Gastrocnemius medialis (tissue), 4 donors: Measurements from ENCODE around the gene DAB2IP. TPM values are rescaled to one million over a fixed set of nuclear protein-coding genes. Genes with fewer than 3 reads are reported as not detected.
"Not testable (repeated sequence)": the region's sequence is repeated elsewhere in the genome, so short reads cannot be mapped to it uniquely, and the experiment has no call there.

Experiments used
- ATAC-seq, 2 donors: fragments of 150-250 bp; one replicate each; pipeline ENCODE4 v1.9.1; 2016
- DNase-seq, 2 donors: peaks; one replicate each; pipeline ENCODE4 v3.0.0-alpha.2; 2019
- H3K27ac ChIP-seq, 4 donors: fragments of 200-600 bp; sonication (generic); 1 replicate in 1 of 4; 2 replicates in 3 of 4; pipeline ENCODE4 v1.5.1; 2016 to 2018; ENCODE audit warnings: mild to moderate bottlenecking in 2 of 4, moderate library complexity in 1 of 4
- H3K27me3 ChIP-seq, 3 donors: fragments of 200-600 bp; sonication (generic) in 2 of 3; 1 replicate in 1 of 3; 2 replicates in 2 of 3; pipeline versions ENCODE4 v1.5.1 to v1.6.0; 2016 to 2019; ENCODE audit warnings: mild to moderate bottlenecking in 1 of 3, moderate library complexity in 1 of 3
- H3K36me3 ChIP-seq, 2 donors: fragments of 200-600 bp; sonication (generic) in 1 of 2; one replicate each; pipeline ENCODE4 v1.5.1; 2017 to 2018
- H3K4me1 ChIP-seq, 2 donors: fragments of 200-600 bp; sonication (generic) in 1 of 2; one replicate each; pipeline ENCODE4 v1.5.1; 2016 to 2017; ENCODE audit warnings: mild to moderate bottlenecking in 2 of 2
- H3K4me3 ChIP-seq, 4 donors: fragments of 200-600 bp; sonication (generic) in 3 of 4; 1 replicate in 1 of 4; 2 replicates in 3 of 4; pipeline ENCODE4 v1.5.1; 2016 to 2019; ENCODE audit warnings: mild to moderate bottlenecking in 2 of 4
- H3K9me3 ChIP-seq, 3 donors: fragments of 200-600 bp; sonication (generic) in 2 of 3; 1 replicate in 1 of 3; 2 replicates in 2 of 3; pipeline ENCODE4 v1.5.1; 2016 to 2019
- POLR2A ChIP-seq, 2 donors: fragments of 450-650 bp; IDR thresholded peaks; one replicate each; pipeline ENCODE4 v1.6.1; 2017; ENCODE audit warnings: antibody characterized with exemption in 2 of 2, mild to moderate bottlenecking in 2 of 2, moderate library complexity in 2 of 2
- in situ Hi-C, 4 donors: fragments of 200-750 bp; cut with MboI; loops; one replicate each; pipeline versions ENCODE4 v1.15.0 to v1.8.0; 2017; ENCODE audit warnings: low sequenced_read_pairs in 4 of 4
- intact Hi-C: fragments of 100-400 bp; cut with DNase I; formaldehyde crosslinking; loops from one replicate; pipeline ENCODE4 v1.15.1; 2023; ENCODE audit warnings: low total_unique reads
- total RNA-seq, 4 donors: library from RNA; depleted of rRNA; stranded (reverse); fragments of >200 nt; gene quantifications; one replicate each; pipeline versions ENCODE4 v1.1.0 to v1.2.3, GENCODE V29; 2016
- TF ChIP-seq, protein P1 (sequence below), 5 experiments: fragments of 450-650 bp in 3 of 5; fragments of 200-600 bp in 2 of 5; sonication (generic) in 2 of 5; IDR thresholded peaks in 4 of 5; conservative IDR thresholded peaks in 1 of 5; 1 replicate in 4 of 5; 2 replicates in 1 of 5; pipeline ENCODE4 v1.5.1; 2016 to 2019; ENCODE audit warnings: antibody characterized with exemption in 5 of 5, mild to moderate bottlenecking in 3 of 5, moderate library complexity in 3 of 5

The DAB2IP gene
- total RNA-seq, 4 donors from 2014 or later, result 22.7 to 68.2 (median 37.4) TPM

- intact Hi-C loops, result no loop called here
- no peak for ATAC-seq
- Histone ChIP-seq H3K9me3 (no peaks in the 10 kb centered on the region), H3K4me1 (no peaks in the 10 kb centered on the region), H3K36me3 (peaks cover 0 to 24% of the 10 kb centered on the region in 2 donors), H3K27me3 (no peaks in the 10 kb centered on the region), H3K4me3 (no peak overlapping the region), H3K27ac (no peak overlapping the region)
- in situ Hi-C loops, result no loop called here
- DNase-seq, result no peak
- TF ChIP-seq POLR2A (IDR thresholded peaks at IDR 0.05), result no peak
- TF ChIP-seq, protein P1, sequence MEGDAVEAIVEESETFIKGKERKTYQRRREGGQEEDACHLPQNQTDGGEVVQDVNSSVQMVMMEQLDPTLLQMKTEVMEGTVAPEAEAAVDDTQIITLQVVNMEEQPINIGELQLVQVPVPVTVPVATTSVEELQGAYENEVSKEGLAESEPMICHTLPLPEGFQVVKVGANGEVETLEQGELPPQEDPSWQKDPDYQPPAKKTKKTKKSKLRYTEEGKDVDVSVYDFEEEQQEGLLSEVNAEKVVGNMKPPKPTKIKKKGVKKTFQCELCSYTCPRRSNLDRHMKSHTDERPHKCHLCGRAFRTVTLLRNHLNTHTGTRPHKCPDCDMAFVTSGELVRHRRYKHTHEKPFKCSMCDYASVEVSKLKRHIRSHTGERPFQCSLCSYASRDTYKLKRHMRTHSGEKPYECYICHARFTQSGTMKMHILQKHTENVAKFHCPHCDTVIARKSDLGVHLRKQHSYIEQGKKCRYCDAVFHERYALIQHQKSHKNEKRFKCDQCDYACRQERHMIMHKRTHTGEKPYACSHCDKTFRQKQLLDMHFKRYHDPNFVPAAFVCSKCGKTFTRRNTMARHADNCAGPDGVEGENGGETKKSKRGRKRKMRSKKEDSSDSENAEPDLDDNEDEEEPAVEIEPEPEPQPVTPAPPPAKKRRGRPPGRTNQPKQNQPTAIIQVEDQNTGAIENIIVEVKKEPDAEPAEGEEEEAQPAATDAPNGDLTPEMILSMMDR (IDR thresholded peaks at IDR 0.05 in 4 of 5, conservative IDR thresholded peaks at IDR 0.05 in 1 of 5), result no peak
Measured at GRCh38 chr9:121786543-121786948, 135.1 kb downstream of the DAB2IP start.

DNA sequence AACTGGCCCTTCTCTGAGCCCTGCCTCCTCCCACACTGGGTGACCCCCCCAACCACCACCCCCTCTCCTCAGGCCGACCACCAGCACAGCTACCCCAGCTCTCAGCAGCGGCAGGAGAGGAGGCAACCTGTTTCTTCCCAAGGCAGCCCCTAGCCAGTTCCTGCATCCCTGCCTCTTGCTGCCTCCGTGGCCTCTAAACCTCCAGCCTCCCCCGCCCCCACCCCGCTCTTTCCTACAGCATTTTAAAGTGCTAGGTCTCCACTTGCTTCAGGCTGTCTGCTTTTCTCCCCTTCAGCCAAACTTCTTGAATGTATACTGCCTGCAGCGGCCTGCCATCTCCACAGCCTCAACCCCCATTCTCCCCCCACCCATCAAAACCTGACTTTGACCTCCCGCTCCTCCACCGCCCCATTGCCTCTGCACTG is 135.6 kb downstream of the DAB2IP start:
- Histone ChIP-seq H3K4me3 (no peak overlapping the region), H3K4me1 (no peaks in the 10 kb centered on the region), H3K27me3 (no peaks in the 10 kb centered on the region), H3K27ac (no peak overlapping the region), H3K36me3 (peaks cover 0 to 20% of the 10 kb centered on the region in 2 donors), H3K9me3 (no peaks in the 10 kb centered on the region)
- intact Hi-C loops, result no loop called here
- no peak for TF ChIP-seq POLR2A (IDR thresholded peaks at IDR 0.05)
- TF ChIP-seq, protein P1 (IDR thresholded peaks at IDR 0.05 in 4 of 5, conservative IDR thresholded peaks at IDR 0.05 in 1 of 5), result no peak
- in situ Hi-C loops, result no loop called here
- no peak for ATAC-seq
- DNase-seq, result no peak

DNA sequence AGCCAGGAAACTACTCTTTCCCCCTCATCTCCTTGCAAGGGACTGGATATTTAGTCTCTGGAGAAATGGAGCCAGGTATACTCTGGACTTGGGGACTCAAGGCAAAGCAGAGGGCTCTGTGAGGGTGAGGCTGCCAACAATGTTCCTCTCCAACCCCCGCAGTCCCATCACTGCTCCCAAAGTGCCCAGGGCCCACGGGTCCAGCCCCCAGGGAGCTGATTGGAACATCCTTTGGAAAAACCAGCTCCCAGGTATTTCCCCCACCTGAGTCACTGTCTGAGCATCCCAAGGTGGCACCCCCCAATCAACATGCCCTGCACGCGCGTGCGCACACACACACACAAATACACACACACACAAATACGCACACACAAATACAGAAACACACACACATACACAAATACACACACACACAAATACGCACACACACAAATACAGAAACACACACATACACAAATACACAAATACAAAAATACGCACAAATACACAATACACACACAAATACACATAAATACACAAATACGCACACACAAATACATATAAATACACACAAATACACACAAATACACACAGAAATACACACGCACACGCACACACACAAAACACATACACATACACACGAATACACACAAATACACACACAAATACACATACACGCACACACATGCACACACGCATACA is 137.4 kb downstream of the DAB2IP start:
- H3K27ac ChIP-seq, result no peak overlapping the region
- TF ChIP-seq POLR2A (IDR thresholded peaks at IDR 0.05), result no peak
- TF ChIP-seq, protein P1 (IDR thresholded peaks at IDR 0.05 in 4 of 5, conservative IDR thresholded peaks at IDR 0.05 in 1 of 5), result no peak
- no peaks in the 10 kb centered on the region for H3K4me1 ChIP-seq
- no peak overlapping the region for H3K4me3 ChIP-seq
- in situ Hi-C loops (no loop called here), intact Hi-C loops (no loop called here)
- no peak for DNase-seq
- no peak for ATAC-seq
- peaks cover 0 to 1% of the 10 kb centered on the region in 2 donors for H3K36me3 ChIP-seq
- no peaks in the 10 kb centered on the region for H3K27me3 ChIP-seq
- no peaks in the 10 kb centered on the region for H3K9me3 ChIP-seq

- H3K9me3 ChIP-seq, result no peaks in the 10 kb centered on the region
- H3K4me1 ChIP-seq, result no peaks in the 10 kb centered on the region
- ATAC-seq (no peak), DNase-seq (no peak)
- in situ Hi-C loops, result no loop called here
- no peak for TF ChIP-seq POLR2A (IDR thresholded peaks at IDR 0.05)
- no peak overlapping the region for H3K27ac ChIP-seq
- no peak overlapping the region for H3K4me3 ChIP-seq
- H3K27me3 ChIP-seq, result no peaks in the 10 kb centered on the region
- H3K36me3 ChIP-seq, result no peaks in the 10 kb centered on the region
- intact Hi-C loops, result no loop called here
Measured at GRCh38 chr9:121790841-121791240, 139.4 kb downstream of the DAB2IP start.

- H3K27me3 ChIP-seq, H3K36me3 ChIP-seq, H3K9me3 ChIP-seq, DNase-seq, in situ Hi-C loops, H3K4me1 ChIP-seq, intact Hi-C loops, ATAC-seq, H3K27ac ChIP-seq, H3K4me3 ChIP-seq: not testable (repeated sequence)
Measured at GRCh38 chr9:121792476-121792875, 141.0 kb downstream of the DAB2IP start.

- H3K9me3 ChIP-seq, H3K4me3 ChIP-seq, in situ Hi-C loops, intact Hi-C loops, H3K27ac ChIP-seq, ATAC-seq, DNase-seq, H3K4me1 ChIP-seq, H3K27me3 ChIP-seq, H3K36me3 ChIP-seq: not testable (repeated sequence)
Measured at GRCh38 chr9:121794334-121794733, 142.9 kb downstream of the DAB2IP start.
